ENCODE data around the gene C1orf87.

GRCh38 chr1:59945790-59946189, 127.8 kb downstream of the C1orf87 start:
- TF ChIP-seq, protein P1, sequence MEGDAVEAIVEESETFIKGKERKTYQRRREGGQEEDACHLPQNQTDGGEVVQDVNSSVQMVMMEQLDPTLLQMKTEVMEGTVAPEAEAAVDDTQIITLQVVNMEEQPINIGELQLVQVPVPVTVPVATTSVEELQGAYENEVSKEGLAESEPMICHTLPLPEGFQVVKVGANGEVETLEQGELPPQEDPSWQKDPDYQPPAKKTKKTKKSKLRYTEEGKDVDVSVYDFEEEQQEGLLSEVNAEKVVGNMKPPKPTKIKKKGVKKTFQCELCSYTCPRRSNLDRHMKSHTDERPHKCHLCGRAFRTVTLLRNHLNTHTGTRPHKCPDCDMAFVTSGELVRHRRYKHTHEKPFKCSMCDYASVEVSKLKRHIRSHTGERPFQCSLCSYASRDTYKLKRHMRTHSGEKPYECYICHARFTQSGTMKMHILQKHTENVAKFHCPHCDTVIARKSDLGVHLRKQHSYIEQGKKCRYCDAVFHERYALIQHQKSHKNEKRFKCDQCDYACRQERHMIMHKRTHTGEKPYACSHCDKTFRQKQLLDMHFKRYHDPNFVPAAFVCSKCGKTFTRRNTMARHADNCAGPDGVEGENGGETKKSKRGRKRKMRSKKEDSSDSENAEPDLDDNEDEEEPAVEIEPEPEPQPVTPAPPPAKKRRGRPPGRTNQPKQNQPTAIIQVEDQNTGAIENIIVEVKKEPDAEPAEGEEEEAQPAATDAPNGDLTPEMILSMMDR (conservative IDR thresholded peaks at IDR 0.05; ENCODE audit: low read length), result no peak
- TF ChIP-seq EZH2phosphoT487 (IDR thresholded peaks at IDR 0.05; ENCODE audit: borderline replicate concordance), result no peak
